NCI-H1436 (cell line): ENCODE data around the gene ASPSCR1.
"Not testable (repeated sequence)": the region's sequence is repeated elsewhere in the genome, so short reads cannot be mapped to it uniquely, and the experiment has no call there.

Experiments
- DNase-seq: peaks from one replicate; lab custom pipeline; 2025; lab: John Stamatoyannopoulos, UW

ASPSCR1 gene

GRCh38 chr17:81960130-81960958 is 17.1 kb upstream of the ASPSCR1 start:
- DNase-seq, result no peak

DNA sequence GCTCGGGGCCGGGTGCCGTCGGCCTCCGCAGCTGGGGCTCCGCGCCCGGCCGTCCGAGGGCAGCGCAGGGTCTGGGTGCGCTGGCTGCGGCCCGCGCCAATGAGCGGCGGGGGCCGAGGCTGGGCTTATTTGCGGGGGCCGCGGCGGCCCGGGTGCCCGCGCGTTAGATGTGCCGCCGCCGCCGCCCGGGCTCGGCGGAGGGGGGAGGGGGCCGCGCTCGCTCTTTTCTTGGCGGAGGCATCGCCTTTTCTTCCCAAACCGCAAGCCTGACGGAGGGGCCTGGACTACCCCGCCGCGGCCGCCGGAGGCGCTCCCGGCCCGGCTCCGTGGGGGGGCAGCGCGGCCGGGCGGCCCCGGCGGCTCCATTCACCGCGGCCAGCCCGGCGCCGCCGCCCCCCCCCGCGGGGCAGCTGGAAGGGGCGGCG is 16.3 kb upstream of the ASPSCR1 start, which contains the start of gene NOTUM:
NOTUM (minus strand) TSS at position 101 of the 425 bp plus-strand sequence. CDS start 278 bp downstream, outside the sequence.
- DNase-seq, result peak; percentile 30

GRCh38 chr17:81961521-81962498 is 15.6 kb upstream of the ASPSCR1 start:
- DNase-seq, result no peak

DNA sequence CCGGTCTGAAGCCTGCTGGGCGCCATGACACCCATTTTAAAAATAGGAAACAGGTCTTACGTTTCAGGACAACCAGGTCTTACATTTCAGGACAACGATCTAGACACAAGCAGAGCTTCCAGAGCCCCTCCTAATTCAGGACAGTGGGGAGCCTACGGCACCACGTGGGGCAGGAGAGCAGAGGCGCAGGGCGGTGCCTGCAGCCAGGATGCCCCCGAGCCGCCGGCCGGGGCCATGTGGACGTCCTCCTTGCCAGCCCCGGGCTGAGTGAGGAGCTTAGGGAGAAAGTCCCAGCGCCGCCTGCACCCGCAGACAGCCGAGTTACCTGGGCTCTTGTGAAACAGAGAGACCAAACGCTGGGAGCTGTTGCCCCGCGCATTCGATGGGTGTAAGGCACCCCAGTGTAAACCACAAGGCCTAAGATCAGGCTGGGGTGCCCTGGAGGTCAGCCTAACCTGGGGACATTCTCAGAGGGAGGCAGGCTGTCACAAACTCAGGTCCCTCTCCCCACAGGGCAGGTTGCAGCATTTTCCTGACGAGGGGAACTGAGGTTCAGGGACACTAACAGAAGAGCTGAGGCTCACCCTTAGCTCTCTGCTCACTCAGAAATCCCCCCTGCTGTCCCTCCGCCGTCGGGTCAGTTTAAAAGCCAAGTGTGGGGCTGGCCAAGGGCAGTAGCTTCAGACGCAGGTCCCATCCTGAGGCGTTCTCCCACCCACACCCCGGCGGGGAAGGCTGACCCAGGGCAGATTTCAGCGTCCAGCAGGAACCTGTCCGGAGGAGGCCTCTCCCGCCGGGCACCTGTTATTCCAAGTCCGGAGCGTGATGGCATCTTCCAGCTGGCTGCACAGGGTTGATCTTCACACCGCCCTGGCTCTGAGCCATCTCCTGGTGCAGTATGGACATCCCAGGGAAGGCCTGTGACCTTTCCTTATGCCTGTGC is 14.7 kb upstream of the ASPSCR1 start:
- no peak for DNase-seq

DNA sequence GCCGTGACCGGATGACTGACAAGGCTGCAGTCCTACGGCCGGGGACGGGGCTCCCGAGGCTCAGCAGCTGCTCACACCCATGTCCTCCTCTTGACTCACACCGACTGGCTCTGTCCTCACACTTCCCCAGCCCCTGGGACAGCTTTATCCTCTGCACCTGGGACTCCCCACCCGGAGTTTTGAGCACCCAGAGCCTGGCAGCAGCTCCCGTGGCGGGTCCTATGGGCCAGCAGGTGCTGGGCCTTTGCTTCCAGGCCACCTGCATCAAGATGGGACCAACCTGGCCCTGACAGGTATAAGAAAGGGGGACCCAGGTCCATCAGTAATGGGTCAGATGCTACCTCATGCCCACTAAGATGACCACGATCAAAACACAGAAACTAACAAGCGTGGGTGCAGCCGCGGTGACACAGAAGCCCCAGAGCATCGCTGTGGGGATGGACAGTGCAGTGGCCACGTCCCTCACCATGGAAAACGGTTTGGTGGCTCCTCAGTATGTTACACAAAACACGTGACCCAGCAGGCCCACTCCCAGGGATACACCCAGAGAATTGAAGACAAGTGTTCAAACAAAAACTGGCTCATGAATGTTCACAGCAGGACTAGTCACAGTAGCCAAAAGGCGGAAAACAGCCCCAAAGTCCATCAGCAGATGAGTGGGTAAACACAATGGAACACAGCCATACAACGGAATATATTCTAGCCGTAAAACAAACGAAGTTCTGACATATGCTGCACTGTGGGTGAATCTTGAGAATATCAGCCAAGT is 13.2 kb upstream of the ASPSCR1 start:
- no peak for DNase-seq

DNA sequence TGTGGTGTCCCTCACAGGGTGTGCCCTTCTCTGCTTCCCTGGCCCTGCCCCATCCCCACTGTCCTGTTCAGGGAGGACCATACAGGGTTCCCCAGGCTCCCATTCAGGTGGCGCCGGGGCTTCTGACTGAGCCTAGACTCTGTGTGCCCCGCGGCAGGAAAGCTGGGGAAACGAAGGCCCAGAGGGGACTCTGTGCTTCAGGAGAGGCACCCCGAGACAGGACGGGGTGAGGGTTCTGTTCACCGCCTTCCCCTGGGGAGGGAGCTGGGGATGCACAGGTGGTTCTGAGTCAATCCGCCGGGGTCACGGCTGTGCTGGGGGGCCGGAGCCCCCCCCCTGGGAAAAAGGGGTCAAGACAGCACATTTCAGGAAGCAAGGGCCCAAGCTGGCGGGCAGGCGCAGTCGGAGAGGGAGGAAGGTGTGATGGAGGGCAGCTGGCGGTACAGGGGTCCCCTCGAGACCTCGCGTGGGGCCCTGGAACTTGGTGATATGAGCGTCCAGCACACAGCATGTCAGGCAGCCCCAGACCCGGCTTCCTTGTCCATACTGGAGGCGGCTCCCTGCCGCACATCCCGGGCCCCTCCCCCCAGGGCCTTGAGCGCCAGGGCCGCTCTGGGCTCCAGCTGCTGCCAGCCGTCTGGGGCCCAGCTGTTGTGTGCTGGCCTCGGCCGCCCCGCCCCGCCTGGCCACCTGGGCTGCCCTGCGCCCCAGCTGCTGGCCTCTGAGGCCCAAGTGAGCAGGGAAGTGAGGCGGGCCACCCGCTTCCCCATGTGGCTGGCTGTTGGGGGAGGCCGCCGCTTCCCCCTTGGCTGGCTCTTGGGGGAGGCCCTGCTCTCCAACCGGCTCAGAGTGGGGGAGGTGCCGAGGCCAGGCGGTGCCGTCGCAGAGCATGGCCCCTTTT is 10.8 kb upstream of the ASPSCR1 start:
- no peak for DNase-seq

- no peak for DNase-seq
Observed at GRCh38 chr17:81967244-81967532, 10.2 kb upstream of the ASPSCR1 start.

DNA sequence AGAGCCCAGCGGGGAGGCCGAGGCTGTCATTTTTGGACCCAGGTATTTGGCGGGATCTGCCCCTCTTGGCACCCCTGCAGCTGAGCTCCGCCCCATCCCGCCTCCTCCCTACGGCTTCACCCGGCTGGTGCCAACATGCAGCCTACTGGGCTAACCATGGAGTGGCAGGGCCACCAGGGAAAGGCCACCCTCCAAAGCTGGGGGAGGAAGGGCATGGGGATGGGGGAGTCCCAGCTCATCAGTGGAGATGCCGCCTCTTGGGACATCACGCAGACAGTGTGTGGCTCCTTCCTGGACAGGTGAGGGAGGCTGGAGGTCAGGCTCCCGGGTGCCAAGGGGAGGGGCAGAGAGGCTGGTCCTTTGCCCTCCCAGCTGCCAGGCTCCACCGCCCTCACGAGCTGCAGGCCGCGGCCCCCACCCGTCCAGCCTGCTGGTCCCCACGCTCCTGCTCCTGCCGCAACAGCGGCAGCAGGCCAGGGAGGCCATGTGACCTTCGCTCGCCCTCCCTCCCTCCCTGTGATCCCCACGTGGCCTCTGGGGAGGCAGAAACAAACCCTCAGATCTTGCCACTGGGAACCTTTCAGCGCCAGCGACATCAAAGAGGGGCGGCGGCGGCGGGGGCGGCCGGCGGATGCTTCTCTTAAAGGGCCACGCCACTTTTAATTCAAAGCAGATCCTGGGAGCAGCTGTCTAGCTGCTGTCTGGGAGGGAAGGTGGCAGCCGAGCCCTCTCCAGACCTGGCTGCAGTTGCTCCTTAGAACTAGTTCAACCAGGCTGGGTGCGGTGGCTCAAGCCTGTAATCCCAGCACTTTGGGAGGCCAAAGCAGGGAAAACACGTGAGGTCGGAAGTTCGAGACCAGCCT is 9.7 kb upstream of the ASPSCR1 start:
- peak; percentile 70 for DNase-seq

GRCh38 chr17:81968396-81968745 is 9.1 kb upstream of the ASPSCR1 start:
- DNase-seq, result no peak

DNA sequence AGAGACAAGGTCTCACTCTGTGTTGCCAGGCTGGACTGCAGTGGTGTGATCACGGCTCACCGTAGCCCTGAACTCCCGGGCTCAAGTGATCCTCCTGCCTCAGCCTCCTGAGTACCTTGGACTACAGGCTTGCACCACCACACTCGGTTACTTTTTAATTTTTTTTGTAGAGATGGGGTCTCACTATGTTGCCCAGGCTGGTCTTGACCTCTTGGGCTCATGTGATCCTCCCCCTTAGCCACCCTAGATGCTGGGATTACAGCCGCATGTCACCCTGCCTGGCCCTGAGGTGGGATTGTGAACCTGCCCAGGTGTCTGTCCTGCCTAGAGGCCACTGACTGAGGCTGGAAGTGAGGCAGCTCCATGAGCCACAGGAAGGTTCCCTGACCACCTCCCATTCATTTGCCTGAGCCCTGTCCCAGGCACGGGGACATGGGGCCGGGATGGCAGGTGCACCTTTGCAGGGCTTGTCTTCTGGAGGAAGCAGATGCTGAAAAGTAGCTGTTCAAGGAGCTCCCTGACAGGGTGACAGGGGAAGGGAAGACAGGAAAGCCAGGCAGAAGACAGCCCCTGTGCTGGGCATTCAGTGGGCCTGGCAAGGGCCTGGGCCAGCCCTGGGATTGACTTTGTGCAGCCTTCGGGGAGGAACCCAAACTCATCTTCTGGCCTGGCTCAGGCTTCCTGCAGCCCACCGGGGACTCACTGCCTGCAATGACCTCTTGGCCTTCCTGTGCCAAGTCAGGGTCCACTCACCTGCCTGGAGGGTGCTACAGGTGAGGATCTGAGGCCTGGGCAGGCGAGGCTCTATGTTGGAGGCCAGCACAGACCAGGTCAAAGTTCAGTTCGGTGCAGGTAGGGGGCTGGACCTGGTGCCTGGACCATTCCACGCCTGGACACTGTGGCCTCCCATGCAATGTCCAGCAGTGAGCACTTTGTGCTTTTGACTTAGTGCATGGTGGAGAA is 8.3 kb upstream of the ASPSCR1 start:
- no peak for DNase-seq

DNA sequence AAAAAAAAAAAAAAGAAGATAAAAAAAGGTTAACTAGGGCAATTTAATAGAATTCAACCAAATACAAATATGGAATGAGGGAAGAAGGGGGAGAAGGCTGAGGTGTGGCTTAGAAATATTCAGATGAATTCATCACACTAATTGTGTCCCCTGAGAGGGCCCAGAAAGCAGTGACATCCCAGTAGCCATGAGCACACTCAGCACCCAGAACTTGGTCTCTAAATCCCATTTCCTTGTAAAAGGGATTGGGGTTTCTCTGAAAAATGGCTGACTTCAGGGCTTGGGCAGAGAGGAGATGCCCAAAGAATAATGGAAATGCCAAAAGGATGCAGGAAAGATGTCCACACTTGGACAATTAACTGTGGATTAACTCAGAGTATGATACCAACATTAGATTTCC is 4.0 kb upstream of the ASPSCR1 start:
- no peak for DNase-seq

GRCh38 chr17:81976332-81977210 is 858 bp upstream of the ASPSCR1 start:
- peak; percentile 35 for DNase-seq

DNA sequence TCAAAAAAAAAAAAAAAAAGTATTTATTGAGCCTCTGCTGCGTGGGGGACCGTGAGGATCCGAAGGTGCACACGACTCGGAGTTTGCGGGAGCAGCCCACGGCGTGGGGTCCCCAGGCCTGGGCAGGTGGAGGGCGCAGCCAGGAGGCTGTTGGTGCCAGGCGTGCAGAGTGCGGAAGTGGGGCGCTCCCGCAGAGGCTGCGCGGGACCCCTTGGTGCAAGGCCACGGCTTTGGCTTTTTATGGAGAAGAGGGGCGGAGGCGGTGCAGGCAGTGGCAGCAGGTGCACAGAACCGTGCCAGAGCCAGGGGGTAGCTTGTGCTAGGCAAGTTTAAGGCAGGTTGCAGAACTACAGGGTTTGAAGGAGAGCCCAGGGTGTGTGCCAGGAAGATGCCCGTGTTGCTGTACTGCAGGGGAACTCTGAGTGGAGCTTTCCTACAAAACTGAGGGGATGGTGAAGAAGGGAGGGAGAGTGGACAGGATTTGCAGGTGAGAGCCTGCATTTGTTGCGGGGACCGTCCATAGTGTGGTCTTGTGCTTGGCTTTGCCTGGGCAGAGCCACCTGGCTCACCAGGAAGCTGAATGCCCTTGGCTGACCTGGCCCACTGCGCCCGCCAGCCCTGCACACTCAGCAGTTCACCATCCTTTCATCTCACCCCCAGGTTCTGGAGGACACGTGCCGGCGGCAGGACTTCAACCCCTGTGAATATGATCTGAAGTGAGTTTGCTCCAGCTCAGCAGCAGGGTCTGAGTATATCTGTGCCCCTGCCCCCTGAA is 1.3 kb downstream of the ASPSCR1 start:
- no peak for DNase-seq

GRCh38 chr17:81980122-81980521 is 2.7 kb downstream of the ASPSCR1 start:
- no peak for DNase-seq

GRCh38 chr17:81980707-81981343 is 3.4 kb downstream of the ASPSCR1 start:
- DNase-seq, result no peak

GRCh38 chr17:81981511-81981910 is 4.1 kb downstream of the ASPSCR1 start:
- DNase-seq, result not testable (repeated sequence)
